Measurements from ENCODE around the gene PRRG2.
A peak's percentile ranks its signal among the peaks of the same experiment; 100 is the strongest.

PRRG2 gene

DNA sequence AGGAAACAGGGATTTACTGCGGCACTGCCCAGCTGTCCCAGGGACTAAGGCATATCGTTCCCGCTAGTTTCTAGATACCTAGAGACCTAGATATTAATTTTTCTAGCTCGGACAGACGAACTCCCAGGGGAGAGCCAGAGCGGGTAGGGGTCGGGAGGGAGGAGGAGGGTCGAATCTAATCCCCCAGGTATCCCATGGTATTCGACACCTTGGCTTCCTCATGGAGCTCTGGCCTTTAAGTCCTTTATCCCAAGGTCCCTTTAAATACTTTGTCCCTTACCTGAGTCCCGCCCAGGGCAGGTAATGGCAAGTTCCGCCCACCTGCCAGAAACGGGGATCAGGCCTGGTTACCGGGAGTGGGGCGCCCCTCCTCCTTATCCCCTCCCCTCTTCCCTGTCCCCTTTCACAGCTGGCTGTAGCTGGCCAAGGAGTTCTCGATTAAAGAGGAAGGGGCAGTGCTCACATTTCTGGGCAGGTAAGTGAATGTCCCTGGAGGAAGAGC is at the start of gene PRRG2:
Gene PRRG2 (plus strand): TSS at position 310 of the 502 bp plus-strand sequence. CDS start 1,904 bp downstream, outside the sequence.
- no peak for DNase-seq

- no peak for DNase-seq
Observed at GRCh38 chr19:49533551-49534488, 47.3 kb upstream of the PRRG2 start.

GRCh38 chr19:49534632-49535385 is 46.3 kb upstream of the PRRG2 start:
- no peak for DNase-seq

DNA sequence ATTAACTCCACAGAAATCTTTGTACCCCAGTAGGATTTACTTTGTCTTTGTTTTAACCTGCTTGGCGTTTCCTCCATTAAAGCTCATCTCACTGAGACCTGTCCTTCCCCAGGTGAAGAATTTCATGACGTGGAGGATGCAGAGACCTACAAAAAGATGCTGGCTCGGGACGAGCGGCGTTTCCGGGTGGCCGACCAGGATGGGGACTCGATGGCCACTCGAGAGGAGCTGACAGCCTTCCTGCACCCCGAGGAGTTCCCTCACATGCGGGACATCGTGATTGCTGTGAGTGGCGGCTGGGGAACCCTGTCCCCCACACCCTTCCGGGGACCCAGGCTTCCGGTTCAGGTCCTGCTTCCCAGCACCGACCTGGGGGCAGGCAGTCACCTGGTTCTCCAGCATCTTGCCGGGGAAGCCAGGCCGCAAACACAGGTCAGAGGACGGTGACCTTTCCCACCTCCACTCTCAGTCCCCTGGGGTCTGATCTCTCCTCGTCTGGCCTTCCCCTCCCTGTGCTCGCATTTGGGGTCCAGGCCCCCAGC is 44.1 kb upstream of the PRRG2 start:
- DNase-seq = no peak

GRCh38 chr19:49538643-49539042 is 42.5 kb upstream of the PRRG2 start:
- DNase-seq = no peak

- DNase-seq = no peak
Observed at GRCh38 chr19:49539192-49539952, 41.7 kb upstream of the PRRG2 start.

GRCh38 chr19:49541914-49542313 is 39.2 kb upstream of the PRRG2 start:
- DNase-seq = no peak

GRCh38 chr19:49542446-49542845 is 38.7 kb upstream of the PRRG2 start:
- DNase-seq = no peak

- no peak for DNase-seq
Observed at GRCh38 chr19:49543032-49543431, 38.1 kb upstream of the PRRG2 start.

DNA sequence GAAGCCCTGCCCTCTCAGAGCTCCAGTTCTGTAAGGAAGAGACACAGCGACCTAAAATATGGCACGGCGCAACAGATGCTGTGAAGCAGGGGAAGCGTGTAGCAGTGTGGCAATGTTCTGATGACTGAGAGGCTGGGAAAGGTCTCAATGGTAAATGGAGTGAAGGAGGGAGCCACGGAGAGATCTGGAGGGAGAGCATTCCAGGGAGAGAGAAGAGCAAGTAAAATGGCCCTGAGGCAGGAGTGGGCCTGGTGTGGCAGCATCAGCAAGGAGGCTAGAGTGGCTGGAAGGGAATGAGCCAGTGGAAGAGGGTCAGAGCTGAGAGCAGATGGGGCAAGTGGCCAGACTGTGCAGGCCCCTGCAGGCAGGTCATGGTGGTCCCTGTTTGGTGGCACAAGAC is 37.0 kb upstream of the PRRG2 start:
- no peak for DNase-seq

- peak; percentile 88 for DNase-seq
Observed at GRCh38 chr19:49546825-49547565, 34.1 kb upstream of the PRRG2 start.

DNA sequence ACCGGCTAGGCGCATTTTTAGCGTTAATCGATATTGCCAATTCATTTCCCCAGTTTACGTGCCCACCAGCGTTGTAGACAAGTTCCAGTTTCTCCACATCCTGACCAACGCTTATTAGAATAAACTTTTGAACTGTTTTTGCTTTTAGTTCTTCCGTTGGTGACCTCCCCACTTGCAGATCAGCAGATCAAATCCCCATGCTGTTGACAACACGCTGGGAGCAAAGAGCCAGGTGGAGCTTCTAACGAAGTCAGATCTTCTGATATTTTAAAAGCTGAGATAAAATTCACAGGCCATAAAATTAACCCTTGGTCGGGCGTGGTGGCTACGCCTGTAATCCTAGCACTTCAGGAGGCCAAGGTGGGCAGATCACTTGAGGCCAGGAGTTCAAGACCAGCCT is 32.1 kb upstream of the PRRG2 start:
- no peak for DNase-seq

- no peak for DNase-seq
Observed at GRCh38 chr19:49551531-49551930, 29.6 kb upstream of the PRRG2 start.

GRCh38 chr19:49552749-49553148 is 28.4 kb upstream of the PRRG2 start:
- DNase-seq = no peak

- DNase-seq = no peak
Observed at GRCh38 chr19:49553451-49554271, 27.5 kb upstream of the PRRG2 start.

GRCh38 chr19:49554701-49555181 is 26.4 kb upstream of the PRRG2 start:
- no peak for DNase-seq

DNA sequence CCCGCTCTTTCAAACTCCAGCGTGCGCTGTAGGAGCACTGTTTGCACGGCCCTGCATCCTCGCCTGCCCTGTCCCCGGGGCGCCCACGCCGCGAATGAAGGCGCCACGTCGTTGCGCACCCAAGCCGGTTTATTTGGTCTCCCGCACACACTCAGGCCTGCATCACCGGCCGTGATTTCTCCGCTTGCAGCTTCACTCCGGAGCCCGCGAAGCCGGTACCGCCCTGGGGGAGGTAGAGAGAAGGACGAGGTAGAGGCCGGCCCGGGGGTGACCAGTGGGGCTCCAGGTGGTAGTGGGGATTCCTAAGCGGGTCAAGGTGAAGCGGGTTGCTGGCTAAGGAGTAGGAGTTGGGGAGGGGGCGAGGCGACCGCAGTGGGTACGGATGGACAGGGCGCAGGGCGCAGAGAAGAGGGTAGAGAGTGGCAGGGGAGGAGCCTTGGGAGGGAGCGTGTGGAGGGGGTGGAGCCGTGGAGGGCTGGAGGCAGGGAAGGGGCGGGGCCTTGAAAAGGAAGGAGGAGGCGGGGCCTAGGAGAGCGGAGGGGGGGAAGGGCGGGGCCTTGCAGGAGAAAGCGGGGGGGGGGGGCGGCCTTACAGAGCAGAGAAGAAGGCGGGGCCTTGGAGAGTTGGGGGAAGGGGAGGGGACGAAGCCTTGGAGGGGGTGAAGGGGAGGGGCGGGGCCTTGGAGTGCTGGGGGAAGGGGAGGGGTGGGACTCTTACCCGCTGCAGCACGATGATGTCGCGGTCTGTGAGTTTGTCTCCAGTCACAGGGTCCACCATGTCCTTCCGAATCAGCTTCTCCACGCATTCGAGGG is 25.3 kb upstream of the PRRG2 start:
- no peak for DNase-seq

DNA sequence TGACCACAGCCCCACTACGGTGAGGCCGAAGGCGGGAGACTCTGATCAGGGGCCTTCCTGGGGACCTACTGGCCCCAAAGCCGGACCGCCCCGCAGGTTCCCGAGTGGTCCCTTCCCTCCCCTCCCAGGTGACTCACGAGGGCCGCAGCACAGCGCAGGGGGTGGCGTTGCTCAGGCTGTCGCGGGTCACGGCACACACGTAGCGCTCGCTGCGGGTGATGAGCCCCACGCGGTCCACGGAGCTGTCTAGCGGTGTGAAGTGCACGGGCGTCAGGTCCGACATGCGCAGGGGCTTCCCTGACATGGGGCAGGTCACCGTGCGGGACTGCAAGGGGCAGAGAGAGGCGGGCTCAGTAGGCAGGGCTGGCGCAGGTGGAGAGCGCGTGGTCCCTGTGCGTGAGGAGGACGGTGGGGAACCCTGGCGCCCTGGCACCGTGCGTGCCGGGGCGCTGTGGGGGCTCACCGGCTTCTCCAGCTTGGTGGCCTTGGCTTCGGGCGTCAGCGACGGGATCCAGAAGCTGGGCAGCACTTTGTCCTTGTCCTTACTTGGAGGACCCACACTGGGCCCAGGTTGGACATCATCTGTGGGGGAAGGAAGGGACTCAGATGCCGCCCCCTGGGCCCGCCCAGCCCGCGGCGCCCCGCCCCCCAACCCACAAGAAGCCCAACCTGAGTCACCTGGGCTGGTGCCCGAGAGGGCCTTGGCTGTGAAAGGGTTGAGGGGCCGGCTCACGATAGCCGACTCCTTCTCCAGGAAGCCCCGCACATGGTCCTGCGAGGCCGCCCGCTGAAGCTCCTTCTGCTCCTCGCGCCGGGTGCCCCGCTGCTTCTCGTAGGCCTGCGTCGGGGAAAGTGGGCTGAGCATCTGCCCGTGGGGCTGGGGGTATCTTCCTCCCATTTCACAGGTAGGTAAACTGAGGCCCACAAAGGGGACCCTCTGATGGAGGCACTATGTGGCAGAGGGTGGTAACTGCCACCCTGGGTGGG is 24.4 kb upstream of the PRRG2 start:
- DNase-seq = no peak

Measured in NCI-H1694 treated with DMSO at 0.1 percent for 48 hours (cell line).